Measurements from ENCODE around the gene PDE6B. TPM values are rescaled to one million over a fixed set of nuclear protein-coding genes. Genes with fewer than 3 reads are reported as not detected.

The PDE6B gene
- total RNA-seq, 1 experiment from 2014 or later: 10.8 TPM

GRCh38 chr4:609400-610050, 15.8 kb upstream of the PDE6B start:
- Histone ChIP-seq H3K4me1 (ENCODE audit: insufficient read depth, low read length) (no peaks in the 10 kb centered on the region), H2BK120ac (ENCODE audit: low read depth, low read length, poor library complexity, severe bottlenecking) (no peak overlapping the region), H3K23me2 (ENCODE audit: insufficient read length, low read depth, low read length, poor library complexity, severe bottlenecking) (no peaks in the 10 kb centered on the region), H3T11ph (ENCODE audit: low read length) (no peak overlapping the region), H2AFZ (ENCODE audit: low read length) (no peak overlapping the region), H3K14ac (ENCODE audit: insufficient read depth, low read length) (no peak overlapping the region), H3K56ac (ENCODE audit: insufficient read length, low read depth, low read length) (no peak overlapping the region), H2BK12ac (ENCODE audit: insufficient read length, low read depth, low read length) (no peak overlapping the region), H2BK20ac (ENCODE audit: low read depth, low read length, poor library complexity, severe bottlenecking) (no peak overlapping the region), H4K5ac (ENCODE audit: insufficient read length, low read depth, low read length) (no peak overlapping the region), H3K18ac (ENCODE audit: insufficient read length, low read depth, low read length) (no peak overlapping the region), H3K4ac (ENCODE audit: low read depth, low read length) (no peak overlapping the region), H4K91ac (ENCODE audit: insufficient read length, low read depth, low read length) (no peak overlapping the region), H3K79me1 (ENCODE audit: insufficient read depth, low read depth, low read length, poor library complexity, severe bottlenecking) (no peaks in the 10 kb centered on the region), H2AK5ac (ENCODE audit: insufficient read length, low read length) (no peak overlapping the region), H3K27me3 (ENCODE audit: insufficient read depth, low read length) (no peaks in the 10 kb centered on the region; the same call in 1 of the 2 replicates), H2BK15ac (ENCODE audit: low read depth, low read length) (no peak overlapping the region), H3K4me2 (ENCODE audit: insufficient read depth, insufficient read length, low read length) (no peak overlapping the region), H3K9me3 (ENCODE audit: control insufficient read depth, low read depth, low read length) (no peaks in the 10 kb centered on the region), H4K20me1 (ENCODE audit: control insufficient read depth, insufficient read depth, insufficient read length) (no peaks in the 10 kb centered on the region), H3K27ac (ENCODE audit: insufficient read length, low read depth, low read length) (no peak overlapping the region), H3K23ac (ENCODE audit: insufficient read length, low read depth, low read length) (no peak overlapping the region), H3K79me2 (ENCODE audit: insufficient read depth, low read length) (no peaks in the 10 kb centered on the region), H3K9ac (ENCODE audit: extremely low read depth, insufficient read length, low read length) (no peak overlapping the region), H2BK5ac (ENCODE audit: insufficient read length, low read length) (no peak overlapping the region), H4K8ac (replicated peaks; ENCODE audit: insufficient read length, low read depth, low read length) (no peak overlapping the region)
- Mint-ChIP-seq H3K27me3 (ENCODE audit: low read depth) (peaks cover 49% of the 10 kb centered on the region), H3K4me1 (no peaks in the 10 kb centered on the region), H3K4me3 (no peak overlapping the region), H3K36me3 (ENCODE audit: insufficient read depth in 1 of 3, low read depth in 3 of 3) (no peaks in the 10 kb centered on the region), H3K27ac (no peak overlapping the region), H3K9me3 (peaks cover 4 to 5% of the 10 kb centered on the region in 2 experiments; a peak in 3 of 5 replicates)
- no CpG with 5 or more reads among the region's 8 CpGs for WGBS (ENCODE audit: extremely low coverage, insufficient read length, low lambda C conversion rate)
- TF ChIP-seq CTCF (conservative IDR thresholded peaks at IDR 0.05): no peak
- DNase-seq: no peak

All from H9 (cell line).